H1 (cell line): ENCODE data around the gene PPARD.

Experiments
- EP300 ChIP-seq, 2 experiments: IDR thresholded peaks; 1 replicate in 1 of 2; 2 replicates in 1 of 2; pipeline ENCODE4 v1.6.1; 2011 to 2012; ENCODE audit warnings: low read depth in 2 of 2, low read length in 2 of 2, mild to moderate bottlenecking in 2 of 2, borderline replicate concordance in 1 of 2, inconsistent platforms in 1 of 2, moderate library complexity in 1 of 2
- EZH2 ChIP-seq: fragments of 200-600 bp; sonication (generic); IDR thresholded peaks from 2 replicates; pipeline ENCODE4 v1.7.1; 2012; ENCODE audit warnings: low read depth, mild to moderate bottlenecking, moderate library complexity, low read length, inconsistent platforms; ENCODE audit not compliant: severe bottlenecking
- POLR2A ChIP-seq, 2 experiments: IDR thresholded peaks; 1 replicate in 1 of 2; 2 replicates in 1 of 2; pipeline ENCODE4 v1.6.1; 2011; ENCODE audit warnings: low read depth in 2 of 2, low read length in 2 of 2, mild to moderate bottlenecking in 2 of 2; ENCODE audit errors: control extremely low read depth in 1 of 2
- RAD21 ChIP-seq, 2 experiments: IDR thresholded peaks in 1 of 2; conservative IDR thresholded peaks in 1 of 2; 2 replicates each; pipeline ENCODE4 v1.6.1; 2011; ENCODE audit warnings: low read depth in 2 of 2, low read length in 2 of 2, improper control_type of control experiment in 1 of 2, inconsistent platforms in 1 of 2, mild to moderate bottlenecking in 1 of 2, moderate library complexity in 1 of 2
- SIN3A ChIP-seq, 2 experiments: IDR thresholded peaks in 1 of 2; conservative IDR thresholded peaks in 1 of 2; 2 replicates each; pipeline ENCODE4 v1.6.1; 2011 to 2012; ENCODE audit warnings: low read length in 2 of 2, improper control_type of control experiment in 1 of 2, low read depth in 1 of 2, mild to moderate bottlenecking in 1 of 2
- TF ChIP-seq, protein P1 (sequence below), 3 experiments: IDR thresholded peaks; 1 replicate in 2 of 3; 2 replicates in 1 of 3; pipeline versions ENCODE4 v1.5.1 to v1.6.1; 2011; ENCODE audit warnings: low read length in 3 of 3, mild to moderate bottlenecking in 3 of 3, inconsistent platforms in 2 of 3, low read depth in 1 of 3, moderate library complexity in 1 of 3; ENCODE audit not compliant: insufficient read depth in 1 of 3; ENCODE audit errors: control extremely low read depth in 1 of 3
- TF ChIP-seq, protein P2 (sequence below): IDR thresholded peaks from 2 replicates; pipeline ENCODE4 v1.6.1; 2012; ENCODE audit warnings: inconsistent platforms

DNA sequence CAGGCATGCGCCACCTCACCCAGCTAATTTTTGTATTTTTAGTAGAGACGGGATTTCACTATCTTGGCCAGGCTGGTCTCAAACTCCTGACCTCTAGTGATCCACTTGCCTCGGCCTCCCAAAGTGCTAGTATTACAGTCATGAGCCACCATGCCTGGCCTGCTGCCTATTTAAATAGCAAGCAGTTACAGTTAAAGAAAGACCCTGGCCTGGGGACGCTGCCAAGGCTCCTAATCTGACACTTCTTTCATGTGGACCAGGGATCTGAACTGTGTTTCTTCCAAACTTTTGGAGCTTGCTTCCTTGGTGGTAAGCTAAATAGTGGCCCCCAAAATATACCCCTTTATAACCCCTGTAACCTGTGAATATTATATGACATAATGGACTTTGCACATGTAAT, 15.3 kb downstream of the PPARD start:
- TF ChIP-seq, protein P1, sequence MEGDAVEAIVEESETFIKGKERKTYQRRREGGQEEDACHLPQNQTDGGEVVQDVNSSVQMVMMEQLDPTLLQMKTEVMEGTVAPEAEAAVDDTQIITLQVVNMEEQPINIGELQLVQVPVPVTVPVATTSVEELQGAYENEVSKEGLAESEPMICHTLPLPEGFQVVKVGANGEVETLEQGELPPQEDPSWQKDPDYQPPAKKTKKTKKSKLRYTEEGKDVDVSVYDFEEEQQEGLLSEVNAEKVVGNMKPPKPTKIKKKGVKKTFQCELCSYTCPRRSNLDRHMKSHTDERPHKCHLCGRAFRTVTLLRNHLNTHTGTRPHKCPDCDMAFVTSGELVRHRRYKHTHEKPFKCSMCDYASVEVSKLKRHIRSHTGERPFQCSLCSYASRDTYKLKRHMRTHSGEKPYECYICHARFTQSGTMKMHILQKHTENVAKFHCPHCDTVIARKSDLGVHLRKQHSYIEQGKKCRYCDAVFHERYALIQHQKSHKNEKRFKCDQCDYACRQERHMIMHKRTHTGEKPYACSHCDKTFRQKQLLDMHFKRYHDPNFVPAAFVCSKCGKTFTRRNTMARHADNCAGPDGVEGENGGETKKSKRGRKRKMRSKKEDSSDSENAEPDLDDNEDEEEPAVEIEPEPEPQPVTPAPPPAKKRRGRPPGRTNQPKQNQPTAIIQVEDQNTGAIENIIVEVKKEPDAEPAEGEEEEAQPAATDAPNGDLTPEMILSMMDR (IDR thresholded peaks at IDR 0.05; ENCODE audit: control extremely low read depth in 1 of 3, insufficient read depth in 1 of 3, low read depth in 1 of 3, low read length in 3 of 3), result no peak
- TF ChIP-seq, protein P2, sequence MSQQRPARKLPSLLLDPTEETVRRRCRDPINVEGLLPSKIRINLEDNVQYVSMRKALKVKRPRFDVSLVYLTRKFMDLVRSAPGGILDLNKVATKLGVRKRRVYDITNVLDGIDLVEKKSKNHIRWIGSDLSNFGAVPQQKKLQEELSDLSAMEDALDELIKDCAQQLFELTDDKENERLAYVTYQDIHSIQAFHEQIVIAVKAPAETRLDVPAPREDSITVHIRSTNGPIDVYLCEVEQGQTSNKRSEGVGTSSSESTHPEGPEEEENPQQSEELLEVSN, result no peak
- no peak for TF ChIP-seq SIN3A (conservative IDR thresholded peaks at IDR 0.05 in 1 of 2, IDR thresholded peaks at IDR 0.05 in 1 of 2; ENCODE audit: low read depth in 1 of 2, low read length in 2 of 2)
- TF ChIP-seq EP300 (IDR thresholded peaks at IDR 0.05; ENCODE audit: borderline replicate concordance in 1 of 2, low read depth in 2 of 2, low read length in 2 of 2), result no peak
- TF ChIP-seq POLR2A (IDR thresholded peaks at IDR 0.05; ENCODE audit: control extremely low read depth in 1 of 2, low read depth in 2 of 2, low read length in 2 of 2), result no peak
- TF ChIP-seq RAD21 (IDR thresholded peaks at IDR 0.05 in 1 of 2, conservative IDR thresholded peaks at IDR 0.05 in 1 of 2; ENCODE audit: low read depth in 2 of 2, low read length in 2 of 2), result no peak
- TF ChIP-seq EZH2, result no peak
